Liver (tissue), 9 donors: ENCODE measurements around the gene RHO. TPM values are rescaled to one million over a fixed set of nuclear protein-coding genes. Genes with fewer than 3 reads are reported as not detected.

ENCODE experiments used
- DNase-seq: peaks from one replicate; pipeline ENCODE4 v3.0.0-alpha.2; 2017; ENCODE audit warnings: low spot score
- H3K27ac ChIP-seq, 2 donors: one replicate each; pipeline ENCODE4 v1.7.0; 2013; ENCODE audit warnings: inconsistent platforms in 2 of 2, low read length in 2 of 2, control low read depth in 1 of 2, low read depth in 1 of 2, mild to moderate bottlenecking in 1 of 2
- H3K27me3 ChIP-seq, 4 donors: one replicate each; pipeline versions ENCODE4 v1.6.1 to v1.7.0; 2013; ENCODE audit warnings: low read length in 3 of 4, inconsistent platforms in 1 of 4, mild to moderate bottlenecking in 1 of 4, moderate library complexity in 1 of 4; ENCODE audit not compliant: control insufficient read depth in 4 of 4, insufficient read depth in 4 of 4
- H3K36me3 ChIP-seq, 4 donors: one replicate each; pipeline versions ENCODE4 v1.6.1 to v1.7.0; 2013; ENCODE audit warnings: low read length in 3 of 4, mild to moderate bottlenecking in 3 of 4, low read depth in 1 of 4, moderate library complexity in 1 of 4; ENCODE audit not compliant: control insufficient read depth in 4 of 4, insufficient read depth in 3 of 4
- H3K4me1 ChIP-seq, 4 donors: one replicate each; pipeline versions ENCODE4 v1.6.1 to v1.7.0; 2013; ENCODE audit warnings: low read length in 3 of 4, mild to moderate bottlenecking in 3 of 4, moderate library complexity in 1 of 4; ENCODE audit not compliant: control insufficient read depth in 4 of 4, insufficient read depth in 4 of 4
- H3K4me3 ChIP-seq, 3 donors: one replicate each; pipeline versions ENCODE4 v1.6.1 to v1.7.0; 2013; ENCODE audit warnings: low read length in 3 of 3, control low read depth in 1 of 3, low read depth in 1 of 3, mild to moderate bottlenecking in 1 of 3
- H3K9ac ChIP-seq, 2 donors: one replicate each; pipeline ENCODE4 v1.7.0; 2013; ENCODE audit warnings: low read length in 2 of 2, mild to moderate bottlenecking in 2 of 2, moderate library complexity in 2 of 2, control low read depth in 1 of 2, low read depth in 1 of 2
- H3K9me3 ChIP-seq, 4 donors: one replicate each; pipeline versions ENCODE4 v1.6.1 to v1.7.0; 2013; ENCODE audit warnings: low read length in 3 of 4; ENCODE audit not compliant: control insufficient read depth in 4 of 4
- EGR1 ChIP-seq, 2 donors: IDR thresholded peaks; 2 replicates each; pipeline ENCODE4 v1.6.1; 2016 to 2018; ENCODE audit warnings: antibody characterized with exemption in 2 of 2, low read depth in 2 of 2
- FOXA1 ChIP-seq: IDR thresholded peaks from 2 replicates; pipeline ENCODE4 v1.6.1; 2016; ENCODE audit warnings: antibody characterized with exemption
- FOXA2 ChIP-seq: IDR thresholded peaks from 2 replicates; pipeline ENCODE4 v1.6.1; 2016; ENCODE audit warnings: antibody characterized with exemption
- GABPA ChIP-seq, 2 donors: IDR thresholded peaks in 1 of 2; conservative IDR thresholded peaks in 1 of 2; 2 replicates each; pipeline ENCODE4 v1.6.1; 2016; ENCODE audit warnings: antibody characterized with exemption in 2 of 2, mild to moderate bottlenecking in 1 of 2, moderate library complexity in 1 of 2
- HNF4G ChIP-seq: IDR thresholded peaks from 2 replicates; pipeline ENCODE4 v1.6.1; 2016; ENCODE audit warnings: antibody characterized with exemption
- JUND ChIP-seq, 2 donors: IDR thresholded peaks; 2 replicates each; pipeline ENCODE4 v1.6.1; 2016; ENCODE audit warnings: antibody characterized with exemption in 2 of 2
- MAX ChIP-seq: IDR thresholded peaks from 2 replicates; pipeline ENCODE4 v1.6.1; 2016; ENCODE audit warnings: antibody characterized with exemption
- NR2F2 ChIP-seq: IDR thresholded peaks from 2 replicates; pipeline ENCODE4 v1.6.1; 2016; ENCODE audit warnings: antibody characterized with exemption
- RAD21 ChIP-seq, 2 donors: IDR thresholded peaks; 2 replicates each; pipeline ENCODE4 v1.6.1; 2016; ENCODE audit warnings: antibody characterized with exemption in 2 of 2, mild to moderate bottlenecking in 2 of 2
- REST ChIP-seq: IDR thresholded peaks from 2 replicates; pipeline ENCODE4 v1.6.1; 2016; ENCODE audit warnings: antibody characterized with exemption, mild to moderate bottlenecking
- RXRA ChIP-seq, 2 donors: IDR thresholded peaks; 2 replicates each; pipeline ENCODE4 v1.6.1; 2017 to 2018; ENCODE audit warnings: antibody characterized with exemption in 2 of 2, mild to moderate bottlenecking in 1 of 2
- SP1 ChIP-seq: IDR thresholded peaks from 2 replicates; pipeline ENCODE4 v1.6.1; 2018; ENCODE audit warnings: antibody characterized with exemption, mild to moderate bottlenecking
- TAF1 ChIP-seq: conservative IDR thresholded peaks from 2 replicates; pipeline ENCODE4 v1.6.1; 2016; ENCODE audit warnings: antibody characterized with exemption, mild to moderate bottlenecking
- YY1 ChIP-seq: IDR thresholded peaks from 2 replicates; pipeline ENCODE4 v1.6.1; 2016; ENCODE audit warnings: antibody characterized with exemption, mild to moderate bottlenecking
- WGBS: extraction: QIAGEN DNeasy Blood & Tissue Kit; methylation state at CpG from one replicate; pipeline ENCODE4 v1.1.7; 2013; 5-methylcytosine and 5-hydroxymethylcytosine counted together
- polyA plus RNA-seq, 2 donors: library from polyadenylated mRNA; stranded (reverse) in 1 of 2; unstranded in 1 of 2; fragments of 200-250 nt in 1 of 2; fragments of >200 nt in 1 of 2; fragmentation: Nextera tagmentation in 1 of 2; extraction: Ambion mirVana in 1 of 2; gene quantifications; one replicate each; pipeline versions ENCODE4 v1.2.1 to v1.2.3, GENCODE V29; 2013 to 2015
- total RNA-seq, 2 donors: library from RNA; depleted of rRNA; stranded (reverse); fragments of >200 nt; gene quantifications; one replicate each; pipeline ENCODE4 v1.2.3, GENCODE V29; 2014
- TF ChIP-seq, protein P1 (sequence below): IDR thresholded peaks from 2 replicates; pipeline ENCODE4 v1.6.1; 2016; ENCODE audit warnings: antibody characterized with exemption
- donor health status: healthy.
- donor health status: healthy.
- donor health status: healthy.
- donor health status: healthy.
- donor health status: healthy.

Gene RHO
- total and polyA plus RNA-seq, 4 donors, result not detected

- H3K4me1 ChIP-seq, result peaks cover 0 to 3% (median 0%) of the 10 kb centered on the region in 4 donors
- no peak for TF ChIP-seq YY1
- no peak for TF ChIP-seq REST
- TF ChIP-seq SP1, result no peak
- TF ChIP-seq GABPA (IDR thresholded peaks at IDR 0.05 in 1 of 2, conservative IDR thresholded peaks at IDR 0.05 in 1 of 2), result no peak
- H3K36me3 ChIP-seq, result peaks cover 5 to 19% (median 15%) of the 10 kb centered on the region in 4 donors
- WGBS, result 80% methylated on average over 12 of the region's 12 CpGs
- no peak for DNase-seq
- no peaks in the 10 kb centered on the region for H3K27me3 ChIP-seq
- H3K9me3 ChIP-seq, result no peaks in the 10 kb centered on the region
- H3K9ac ChIP-seq, result no peak overlapping the region
- H3K4me3 ChIP-seq, result no peak overlapping the region
- no peak overlapping the region for H3K27ac ChIP-seq
These were observed 46.6 kb upstream of the RHO start for GRCh38 chr3:129481766-129482332.

DNA sequence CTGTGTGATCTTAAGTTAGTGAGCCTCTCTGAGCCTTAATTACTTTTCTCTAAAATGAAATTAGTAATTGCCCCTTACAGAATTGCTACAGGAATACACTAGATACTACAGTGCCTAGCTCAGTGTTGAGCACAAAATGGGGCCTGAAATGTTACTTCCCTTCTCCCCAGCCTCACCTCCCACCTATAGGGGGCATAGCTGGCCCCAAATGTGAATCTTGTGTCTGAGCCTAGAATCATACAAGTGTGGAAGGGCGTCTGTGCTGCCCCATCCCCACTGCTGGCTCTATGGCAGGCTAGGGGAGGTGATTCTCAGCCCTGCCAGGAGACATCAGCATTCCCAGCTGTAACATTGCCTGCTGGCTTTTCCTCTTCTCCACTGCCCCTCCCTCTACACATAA is 45.7 kb upstream of the RHO start:
- Histone ChIP-seq H3K36me3 (peaks cover 5 to 17% (median 12%) of the 10 kb centered on the region in 4 donors), H3K4me3 (no peak overlapping the region), H3K4me1 (peaks cover 0 to 7% (median 3%) of the 10 kb centered on the region in 4 donors), H3K9me3 (no peaks in the 10 kb centered on the region), H3K27ac (no peak overlapping the region), H3K27me3 (no peaks in the 10 kb centered on the region), H3K9ac (no peak overlapping the region)
- WGBS, result 98% methylated on average over 1 of the region's 1 CpG
- DNase-seq, result no peak
- TF ChIP-seq SP1, result no peak
- TF ChIP-seq EGR1 (IDR thresholded peaks at IDR 0.05; ENCODE audit: low read depth in 2 of 2), result no peak
- no peak for TF ChIP-seq JUND (IDR thresholded peaks at IDR 0.05)
- no peak for TF ChIP-seq RAD21 (IDR thresholded peaks at IDR 0.05)
- TF ChIP-seq MAX, result no peak
- TF ChIP-seq FOXA2, result no peak
- TF ChIP-seq YY1, result no peak
- TF ChIP-seq TAF1, result no peak
- TF ChIP-seq GABPA (IDR thresholded peaks at IDR 0.05 in 1 of 2, conservative IDR thresholded peaks at IDR 0.05 in 1 of 2), result no peak
- no peak for TF ChIP-seq RXRA (IDR thresholded peaks at IDR 0.05)
- no peak for TF ChIP-seq REST
- no peak for TF ChIP-seq FOXA1
- TF ChIP-seq, protein P1, sequence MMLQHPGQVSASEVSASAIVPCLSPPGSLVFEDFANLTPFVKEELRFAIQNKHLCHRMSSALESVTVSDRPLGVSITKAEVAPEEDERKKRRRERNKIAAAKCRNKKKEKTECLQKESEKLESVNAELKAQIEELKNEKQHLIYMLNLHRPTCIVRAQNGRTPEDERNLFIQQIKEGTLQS, result no peak
- TF ChIP-seq HNF4G, result no peak
- TF ChIP-seq NR2F2, result no peak
